ENCODE data around the gene CISD3. TPM values are rescaled to one million over a fixed set of nuclear protein-coding genes. Genes with fewer than 3 reads are reported as not detected.

Gene CISD3
- total and polyA plus RNA-seq, 10 of the 15 experiments (the other 5 are each of a cell fraction or from before 2014, with no cell fraction given): 2.6 to 38.1 (median 8.1) TPM

DNA sequence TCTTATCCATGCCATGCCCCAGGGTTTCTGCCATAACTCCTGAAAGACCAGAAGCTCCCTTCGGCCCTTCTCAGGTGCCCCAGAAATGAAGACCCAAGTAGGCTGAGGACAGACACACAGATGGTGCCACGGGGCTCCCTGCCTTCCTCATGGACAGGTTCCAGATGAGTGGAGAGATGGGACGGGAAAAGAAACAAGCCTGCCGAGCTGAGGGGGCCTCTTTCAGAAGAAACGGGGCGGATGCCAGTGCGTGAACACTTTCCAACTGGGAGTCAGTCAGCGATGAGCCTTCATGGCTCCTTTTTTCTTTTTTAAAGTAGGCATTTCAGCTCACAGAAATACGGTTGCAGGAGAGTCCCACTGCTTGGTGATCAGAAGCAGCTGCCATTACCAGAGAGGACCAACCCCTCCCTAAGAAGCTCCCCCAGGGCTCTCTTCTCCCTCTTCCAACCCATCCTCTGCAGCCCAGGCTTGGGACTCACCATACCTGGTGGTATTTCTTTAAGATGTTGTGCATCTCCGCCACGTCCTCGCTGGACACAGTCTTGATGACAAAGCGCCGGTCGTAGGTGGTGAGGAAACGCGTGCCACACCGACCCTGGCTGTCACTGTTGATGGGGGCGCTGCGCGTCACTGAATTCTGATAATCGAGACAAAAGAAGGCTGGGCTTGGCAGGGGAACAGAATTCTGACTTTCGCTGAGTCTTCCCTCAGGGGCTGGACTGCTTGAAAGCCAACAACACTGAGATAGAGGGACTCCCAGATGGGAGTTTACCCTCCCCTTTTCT, 50.0 kb downstream of the CISD3 start:
- no peaks in the 10 kb centered on the region for H3K27me3 ChIP-seq (replicated peaks in 1 of 2; ENCODE audit: control insufficient read depth in 2 of 2, insufficient read depth in 2 of 2, low read length in 1 of 2)
- no peaks in the 10 kb centered on the region for H3K4me1 ChIP-seq (ENCODE audit: control insufficient read depth, insufficient read depth, low read length)
- SMC1A ChIA-PET (ENCODE audit: uncharacterized antibody, unreplicated experiment): interaction anchor here (1.1 kb wide), 1 partner anchor 21 kb away, joined by 3 read pairs; no protein-coding TSS in a partner anchor
- ATAC-seq (no peak), DNase-seq (ENCODE audit: low read depth, low spot score) (no peak), FAIRE-seq (no peak)
- H3K9ac ChIP-seq (ENCODE audit: control insufficient read depth, insufficient read depth, low read length): no peak overlapping the region
- no peak overlapping the region for H3K4me3 ChIP-seq
- no peaks in the 10 kb centered on the region for H4K20me1 ChIP-seq (ENCODE audit: control insufficient read depth, insufficient read depth)
- no peak overlapping the region for H2AFZ ChIP-seq (ENCODE audit: control insufficient read depth, low read depth, low read length)
- CTCF ChIA-PET: interaction anchor here (1.3 kb wide), 1 partner anchor 203 kb away, joined by 3 read pairs; no protein-coding TSS in a partner anchor
- BruUV-seq (replicated peaks): no TSS peak
- no peaks in the 10 kb centered on the region for H3K9me3 ChIP-seq (replicated peaks; ENCODE audit: control insufficient read depth, insufficient read depth, low read length)
- H3K27ac ChIP-seq (ENCODE audit: control insufficient read depth, insufficient read depth): no peak overlapping the region
- no peaks in the 10 kb centered on the region for H3K79me2 ChIP-seq (ENCODE audit: control insufficient read depth, insufficient read depth, low read length)
- WGBS (ENCODE audit: insufficient coverage, insufficient replicate concordance, low lambda C conversion rate, missing lambda C conversion rate): 97% methylated on average over 23 of the region's 23 CpGs
- intact Hi-C loops (cut with micrococcal nuclease; ENCODE audit: unreplicated experiment) (no loop called here), in situ Hi-C loops (cut with MboI) (no loop called here)
- RAD21 ChIA-PET (ENCODE audit: unreplicated experiment): no interaction called here
- H3K36me3 ChIP-seq (ENCODE audit: control insufficient read depth in 2 of 2, insufficient read depth in 2 of 2, low read length in 1 of 2): peaks cover 18% of the 10 kb centered on the region in 2 experiments
- POLR2A ChIA-PET: interaction anchor here (0.5 kb wide), 1 partner anchor 197 kb away, joined by 5 read pairs; no protein-coding TSS in a partner anchor
- no peak overlapping the region for H3K4me2 ChIP-seq (ENCODE audit: control insufficient read depth, insufficient read depth)
- TF ChIP-seq ZBTB40 (IDR thresholded peaks at IDR 0.05; ENCODE audit: borderline replicate concordance) (no peak), KAT2A (conservative IDR thresholded peaks at IDR 0.05; ENCODE audit: control insufficient read depth, low read depth, low read length) (no peak), ZNF384 (IDR thresholded peaks at IDR 0.05; ENCODE audit: borderline replicate concordance, low read depth, low read length) (no peak), PML (IDR thresholded peaks at IDR 0.05; ENCODE audit: low read length) (no peak), JUND (IDR thresholded peaks at IDR 0.05; ENCODE audit: low read depth, low read length) (no peak), PAX8 (IDR thresholded peaks at IDR 0.05) (no peak), IRF4 (IDR thresholded peaks at IDR 0.05; ENCODE audit: low read depth, low read length) (no peak), SUPT20H (IDR thresholded peaks at IDR 0.05; ENCODE audit: borderline replicate concordance, control insufficient read depth, low read depth, low read length) (no peak), GATAD2B (conservative IDR thresholded peaks at IDR 0.05; ENCODE audit: low read depth) (no peak), ZBTB11 (CRISPR knock-in tag; IDR thresholded peaks at IDR 0.05) (no peak), SP1 (IDR thresholded peaks at IDR 0.05; ENCODE audit: low read depth, low read length) (no peak)
- TF ChIP-seq, protein P1, sequence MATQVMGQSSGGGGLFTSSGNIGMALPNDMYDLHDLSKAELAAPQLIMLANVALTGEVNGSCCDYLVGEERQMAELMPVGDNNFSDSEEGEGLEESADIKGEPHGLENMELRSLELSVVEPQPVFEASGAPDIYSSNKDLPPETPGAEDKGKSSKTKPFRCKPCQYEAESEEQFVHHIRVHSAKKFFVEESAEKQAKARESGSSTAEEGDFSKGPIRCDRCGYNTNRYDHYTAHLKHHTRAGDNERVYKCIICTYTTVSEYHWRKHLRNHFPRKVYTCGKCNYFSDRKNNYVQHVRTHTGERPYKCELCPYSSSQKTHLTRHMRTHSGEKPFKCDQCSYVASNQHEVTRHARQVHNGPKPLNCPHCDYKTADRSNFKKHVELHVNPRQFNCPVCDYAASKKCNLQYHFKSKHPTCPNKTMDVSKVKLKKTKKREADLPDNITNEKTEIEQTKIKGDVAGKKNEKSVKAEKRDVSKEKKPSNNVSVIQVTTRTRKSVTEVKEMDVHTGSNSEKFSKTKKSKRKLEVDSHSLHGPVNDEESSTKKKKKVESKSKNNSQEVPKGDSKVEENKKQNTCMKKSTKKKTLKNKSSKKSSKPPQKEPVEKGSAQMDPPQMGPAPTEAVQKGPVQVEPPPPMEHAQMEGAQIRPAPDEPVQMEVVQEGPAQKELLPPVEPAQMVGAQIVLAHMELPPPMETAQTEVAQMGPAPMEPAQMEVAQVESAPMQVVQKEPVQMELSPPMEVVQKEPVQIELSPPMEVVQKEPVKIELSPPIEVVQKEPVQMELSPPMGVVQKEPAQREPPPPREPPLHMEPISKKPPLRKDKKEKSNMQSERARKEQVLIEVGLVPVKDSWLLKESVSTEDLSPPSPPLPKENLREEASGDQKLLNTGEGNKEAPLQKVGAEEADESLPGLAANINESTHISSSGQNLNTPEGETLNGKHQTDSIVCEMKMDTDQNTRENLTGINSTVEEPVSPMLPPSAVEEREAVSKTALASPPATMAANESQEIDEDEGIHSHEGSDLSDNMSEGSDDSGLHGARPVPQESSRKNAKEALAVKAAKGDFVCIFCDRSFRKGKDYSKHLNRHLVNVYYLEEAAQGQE (IDR thresholded peaks at IDR 0.05; ENCODE audit: low read depth, low read length): no peak

All from GM12878 (cell line).